RWPE1 (cell line): ENCODE measurements around the gene NDUFAF3.

Experiments
- CTCF ChIA-PET: fragments of 350-600 bp; sonication (Branson Sonifier 250); formaldehyde crosslinking; extraction: SDS; loops from one replicate; lab custom pipeline; 2021; lab: Yijun Ruan, JAX
- POLR2A ChIA-PET: fragments of 400-600 bp; formaldehyde crosslinking; extraction: SDS; loops from one replicate; lab custom pipeline; 2020; ENCODE audit warnings: antibody characterized with exemption; ENCODE audit not compliant: low non-redundant PET; lab: Yijun Ruan, JAX
- DNase-seq: peaks from one replicate; pipeline ENCODE4 v3.0.0; 2012; ENCODE audit warnings: low spot score
- H3K27ac ChIP-seq: fragments of 450-650 bp; 2 replicates; pipeline ENCODE4 v1.5.1; 2017
- TF ChIP-seq, protein P1 (sequence below): fragments of 450-650 bp; conservative IDR thresholded peaks from 2 replicates; pipeline ENCODE4 v1.5.1; 2017; ENCODE audit warnings: low read depth, mild to moderate bottlenecking

NDUFAF3 gene

DNA sequence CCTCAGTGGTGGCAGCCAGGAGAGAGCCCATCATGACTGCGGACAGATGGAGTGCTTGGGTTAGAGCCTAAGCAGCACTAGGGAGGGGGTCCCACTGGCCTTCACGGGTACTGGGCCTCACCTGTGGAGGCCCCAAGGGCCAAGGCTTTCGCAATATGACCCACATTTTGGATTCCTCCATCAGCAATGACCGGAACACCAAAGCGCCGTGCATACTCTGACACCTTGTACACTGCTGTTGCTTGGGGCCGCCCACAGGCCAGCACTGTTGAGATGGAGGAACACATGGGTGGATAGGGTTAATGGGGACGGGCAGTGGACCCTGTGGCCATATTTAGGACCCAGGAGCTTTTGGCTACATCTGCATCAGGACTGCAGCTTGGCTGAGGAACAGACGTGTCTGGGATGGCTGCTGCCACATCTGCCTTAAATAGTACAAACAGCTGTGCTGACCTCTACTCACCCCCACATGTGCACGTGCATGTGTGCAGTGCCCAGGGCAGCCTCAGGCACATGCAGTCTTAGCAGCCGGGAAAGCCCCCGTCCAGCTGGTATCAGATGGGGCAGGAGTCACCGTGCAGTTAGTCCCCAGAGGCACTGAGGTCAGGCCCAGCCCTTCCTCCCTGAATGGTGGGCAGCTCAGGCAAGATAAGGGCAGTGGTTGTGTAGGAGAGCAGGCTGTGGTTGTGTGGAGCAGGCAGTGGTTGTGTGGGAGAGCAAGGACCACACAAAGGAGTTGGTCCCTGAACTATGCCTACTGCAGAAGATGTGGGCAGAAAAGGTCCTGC lies 3.3 kb downstream of the NDUFAF3 start:
- POLR2A ChIA-PET: no interaction called here
- CTCF ChIA-PET: no interaction called here
- no peak for DNase-seq
- TF ChIP-seq, protein P1, sequence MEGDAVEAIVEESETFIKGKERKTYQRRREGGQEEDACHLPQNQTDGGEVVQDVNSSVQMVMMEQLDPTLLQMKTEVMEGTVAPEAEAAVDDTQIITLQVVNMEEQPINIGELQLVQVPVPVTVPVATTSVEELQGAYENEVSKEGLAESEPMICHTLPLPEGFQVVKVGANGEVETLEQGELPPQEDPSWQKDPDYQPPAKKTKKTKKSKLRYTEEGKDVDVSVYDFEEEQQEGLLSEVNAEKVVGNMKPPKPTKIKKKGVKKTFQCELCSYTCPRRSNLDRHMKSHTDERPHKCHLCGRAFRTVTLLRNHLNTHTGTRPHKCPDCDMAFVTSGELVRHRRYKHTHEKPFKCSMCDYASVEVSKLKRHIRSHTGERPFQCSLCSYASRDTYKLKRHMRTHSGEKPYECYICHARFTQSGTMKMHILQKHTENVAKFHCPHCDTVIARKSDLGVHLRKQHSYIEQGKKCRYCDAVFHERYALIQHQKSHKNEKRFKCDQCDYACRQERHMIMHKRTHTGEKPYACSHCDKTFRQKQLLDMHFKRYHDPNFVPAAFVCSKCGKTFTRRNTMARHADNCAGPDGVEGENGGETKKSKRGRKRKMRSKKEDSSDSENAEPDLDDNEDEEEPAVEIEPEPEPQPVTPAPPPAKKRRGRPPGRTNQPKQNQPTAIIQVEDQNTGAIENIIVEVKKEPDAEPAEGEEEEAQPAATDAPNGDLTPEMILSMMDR: no peak
- peak overlapping the region; percentile 98 for H3K27ac ChIP-seq

GRCh38 chr3:49025793-49026520 lies 4.0 kb downstream of the NDUFAF3 start:
- CTCF ChIA-PET: no interaction called here
- POLR2A ChIA-PET: no interaction called here
- no peak for DNase-seq
- H3K27ac ChIP-seq: peak overlapping the region; percentile 98
- TF ChIP-seq, protein P1: no peak

GRCh38 chr3:49026536-49026935 lies 4.6 kb downstream of the NDUFAF3 start:
- ChIA-PET CTCF (no interaction called here), POLR2A (no interaction called here)
- H3K27ac ChIP-seq: peak overlapping the region; percentile 98
- TF ChIP-seq, protein P1: no peak
- no peak for DNase-seq

GRCh38 chr3:49027634-49028033 lies 5.7 kb downstream of the NDUFAF3 start:
- TF ChIP-seq, protein P1: no peak
- DNase-seq: no peak
- H3K27ac ChIP-seq: peak overlapping the region; percentile 77
- POLR2A ChIA-PET: no interaction called here
- CTCF ChIA-PET: no interaction called here

DNA sequence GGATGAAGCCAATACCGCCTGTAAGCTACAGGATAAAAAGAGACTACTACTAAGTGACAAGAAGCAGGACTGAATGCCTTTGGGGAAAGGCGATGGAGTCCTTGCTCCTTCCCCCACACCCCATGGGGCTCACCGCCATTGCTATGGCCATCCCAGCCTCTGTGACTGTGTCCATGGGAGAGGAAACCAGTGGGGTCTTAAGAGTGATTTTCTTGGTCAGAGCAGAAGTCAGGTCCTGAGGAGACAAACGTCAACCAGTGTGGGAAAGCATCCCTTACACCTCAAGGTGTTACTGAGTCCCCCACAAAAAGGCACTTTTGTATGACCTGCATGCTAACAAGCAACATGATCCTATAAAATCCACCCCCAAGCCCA lies 6.4 kb downstream of the NDUFAF3 start:
- CTCF ChIA-PET: interaction anchor here (0.6 kb wide), 1 partner anchor 167 kb away, joined by 4 read pairs; no protein-coding TSS in a partner anchor

More for the DNA sequence above, 6.4 kb downstream of the NDUFAF3 start:
- POLR2A ChIA-PET: no interaction called here
- no peak for DNase-seq
- peak overlapping the region; percentile 77 for H3K27ac ChIP-seq
- TF ChIP-seq, protein P1: no peak
